Natural killer cell (primary cell): ENCODE data around the gene SEC24C. TPM values are rescaled to one million over a fixed set of nuclear protein-coding genes. Genes with fewer than 3 reads are reported as not detected.
"Not testable (repeated sequence)": the region's sequence is repeated elsewhere in the genome, so short reads cannot be mapped to it uniquely, and the experiment has no call there.

ENCODE experiments used
- ATAC-seq, 3 donors: fragments of 150-1000 bp in 2 of 3; fragments of 200-7000 bp in 1 of 3; cut with Tn5 transposase; 1 replicate in 1 of 3; 2 replicates in 2 of 3; pipeline ENCODE4 v1.10.0; 2021; ENCODE audit warnings: mild to moderate bottlenecking in 2 of 3, moderate library complexity in 2 of 3
- DNase-seq, 2 donors: peaks; one replicate each; pipeline versions ENCODE4 v3.0.0 to v3.0.0-alpha.2; 2013 to 2021; ENCODE audit warnings: mixed read lengths in 1 of 2
- H3K27ac ChIP-seq: one replicate; pipeline ENCODE4 v1.5.1; 2013; ENCODE audit warnings: mild to moderate bottlenecking, low read length
- H3K27me3 ChIP-seq: one replicate; pipeline ENCODE4 v1.6.1; 2013; ENCODE audit warnings: low read length; ENCODE audit not compliant: control insufficient read depth, insufficient read depth
- H3K36me3 ChIP-seq: one replicate; pipeline ENCODE4 v1.6.1; 2013; ENCODE audit warnings: low read length; ENCODE audit not compliant: control insufficient read depth, insufficient read depth
- H3K4me1 ChIP-seq: one replicate; pipeline ENCODE4 v1.6.1; 2013; ENCODE audit warnings: low read length; ENCODE audit not compliant: control insufficient read depth, insufficient read depth
- H3K4me3 ChIP-seq: one replicate; pipeline ENCODE4 v1.5.1; 2013; ENCODE audit warnings: low read length
- H3K9me3 ChIP-seq: one replicate; pipeline ENCODE4 v1.6.1; 2013; ENCODE audit warnings: low read length; ENCODE audit not compliant: control insufficient read depth, insufficient read depth
- H3K27ac Mint-ChIP-seq, 2 donors: one replicate each; pipeline ENCODE4 v1.8.0; 2022; ENCODE audit warnings: mild to moderate bottlenecking in 2 of 2, mixed read lengths in 2 of 2, moderate library complexity in 1 of 2
- H3K27me3 Mint-ChIP-seq, 2 donors: one replicate each; pipeline ENCODE4 v1.8.0; 2022; ENCODE audit warnings: low read depth in 2 of 2, mixed read lengths in 2 of 2
- H3K36me3 Mint-ChIP-seq: one replicate; pipeline ENCODE4 v1.8.0; 2022; ENCODE audit warnings: mixed read lengths
- H3K4me1 Mint-ChIP-seq, 2 donors: one replicate each; pipeline ENCODE4 v1.8.0; 2022; ENCODE audit warnings: mixed read lengths in 2 of 2
- H3K4me3 Mint-ChIP-seq: one replicate; pipeline ENCODE4 v1.8.0; 2022; ENCODE audit warnings: mild to moderate bottlenecking, moderate library complexity, mixed read lengths
- H3K9me3 Mint-ChIP-seq, 2 donors: one replicate each; pipeline ENCODE4 v1.8.0; 2022; ENCODE audit warnings: mixed read lengths in 2 of 2
- CTCF ChIP-seq: fragments of 200-600 bp; IDR thresholded peaks from one replicate; pipeline ENCODE4 v1.8.0; 2022; ENCODE audit warnings: antibody characterized with exemption
- WGBS: methylation state at CpG from one replicate; pipeline ENCODE4 v1.1.7; 2013; ENCODE audit warnings: missing lambda C conversion rate; ENCODE audit not compliant: insufficient coverage; 5-methylcytosine and 5-hydroxymethylcytosine counted together
- intact Hi-C: fragments of 100-400 bp; cut with micrococcal nuclease; formaldehyde crosslinking; loops from one replicate; pipeline ENCODE4 v1.14.2; 2022
- total RNA-seq, 4 donors: library from RNA; stranded (reverse); fragments of 120-200 nt in 1 of 4; gene quantifications; one replicate each; pipeline versions ENCODE4 v1.2.3 to v1.2.4, GENCODE V29; 2013 to 2022

Gene SEC24C
- total RNA-seq, 3 donors from 2014 or later (not counting 1 experiment from before 2014, with no cell fraction given), result 153 to 161 (median 160) TPM

- Mint-ChIP-seq H3K4me1 (peaks cover 12 to 22% of the 10 kb centered on the region in 2 donors), H3K27me3 (no peaks in the 10 kb centered on the region), H3K27ac (no peak overlapping the region), H3K36me3 (no peaks in the 10 kb centered on the region), H3K9me3 (no peaks in the 10 kb centered on the region), H3K4me3 (no peak overlapping the region)
- peaks cover 14% of the 10 kb centered on the region for H3K4me1 ChIP-seq
- H3K27me3 ChIP-seq, result no peaks in the 10 kb centered on the region
- no peak overlapping the region for H3K4me3 ChIP-seq
- TF ChIP-seq CTCF, result no peak
- no peak overlapping the region for H3K27ac ChIP-seq
- H3K36me3 ChIP-seq, result peaks cover 13% of the 10 kb centered on the region
- H3K9me3 ChIP-seq, result no peaks in the 10 kb centered on the region
- DNase-seq (no peak), ATAC-seq (no peak)
- WGBS, result 97% methylated on average over 84 of the region's 84 CpGs
- intact Hi-C loops, result no loop called here
Measured at GRCh38 chr10:73732931-73733623, 11.1 kb upstream of the SEC24C start.

- no peak for DNase-seq
- intact Hi-C loops, result no loop called here
- no peak overlapping the region for H3K27ac ChIP-seq
- peaks cover 14% of the 10 kb centered on the region for H3K4me1 ChIP-seq
- H3K36me3 ChIP-seq, result peaks cover 13% of the 10 kb centered on the region
- 97% methylated on average over 14 of the region's 16 CpGs for WGBS
- H3K36me3 Mint-ChIP-seq, result no peaks in the 10 kb centered on the region
- no peak for ATAC-seq
- H3K9me3 ChIP-seq, result no peaks in the 10 kb centered on the region
- H3K4me1 Mint-ChIP-seq, result peaks cover 12 to 22% of the 10 kb centered on the region in 2 donors
- no peak for TF ChIP-seq CTCF
- no peaks in the 10 kb centered on the region for H3K9me3 Mint-ChIP-seq
- no peak overlapping the region for H3K4me3 Mint-ChIP-seq
- no peaks in the 10 kb centered on the region for H3K27me3 Mint-ChIP-seq
- no peaks in the 10 kb centered on the region for H3K27me3 ChIP-seq
- no peak overlapping the region for H3K27ac Mint-ChIP-seq
- H3K4me3 ChIP-seq, result no peak overlapping the region
Measured at GRCh38 chr10:73734028-73734720, 10.0 kb upstream of the SEC24C start.

GRCh38 chr10:73734796-73735305 is 9.3 kb upstream of the SEC24C start:
- Mint-ChIP-seq H3K9me3 (no peaks in the 10 kb centered on the region), H3K27me3 (no peaks in the 10 kb centered on the region), H3K4me3 (no peak overlapping the region), H3K36me3 (no peaks in the 10 kb centered on the region), H3K27ac (peak overlapping the region in 1 of 2 donors; percentile 74), H3K4me1 (peaks cover 12 to 18% of the 10 kb centered on the region in 2 donors)
- Histone ChIP-seq H3K27ac (no peak overlapping the region), H3K4me1 (peaks cover 14% of the 10 kb centered on the region), H3K4me3 (no peak overlapping the region), H3K27me3 (no peaks in the 10 kb centered on the region), H3K36me3 (peaks cover 13% of the 10 kb centered on the region), H3K9me3 (no peaks in the 10 kb centered on the region)
- WGBS, result 91% methylated on average over 5 of the region's 5 CpGs
- intact Hi-C loops, result no loop called here
- no peak for DNase-seq
- no peak for TF ChIP-seq CTCF
- ATAC-seq, result no peak

- H3K27ac Mint-ChIP-seq, H3K36me3 Mint-ChIP-seq, DNase-seq, intact Hi-C loops, ATAC-seq, H3K4me3 Mint-ChIP-seq, H3K36me3 ChIP-seq, H3K27me3 ChIP-seq, H3K4me3 ChIP-seq, H3K9me3 ChIP-seq, H3K27me3 Mint-ChIP-seq, H3K27ac ChIP-seq, H3K9me3 Mint-ChIP-seq: not testable (repeated sequence)
- H3K4me1 ChIP-seq, result peaks cover 20% of the 10 kb centered on the region
- peaks cover 21 to 23% of the 10 kb centered on the region in 2 donors for H3K4me1 Mint-ChIP-seq
- over 99% methylated on average over 16 of the region's 18 CpGs for WGBS
Measured at GRCh38 chr10:73740501-73741254, 3.5 kb upstream of the SEC24C start.
